HepG2 (cell line): ENCODE data around the gene CPXM1. TPM values are rescaled to one million over a fixed set of nuclear protein-coding genes. Genes with fewer than 3 reads are reported as not detected.

Source experiments
- ATAC-seq: fragments of 200-7000 bp; cut with Tn5 transposase; 3 replicates; pipeline ENCODE4 v1.9.1; 2020; ENCODE audit warnings: mild to moderate bottlenecking, moderate library complexity
- BruUV-seq: library from RNA; stranded (reverse); fragments of 400-500 nt; replicated peaks from 2 replicates; lab custom pipeline; 2021; lab: Mats Ljungman, UMichigan
- CTCF ChIA-PET: fragments of 300-600 bp; formaldehyde crosslinking; extraction: SDS; loops from one replicate; lab custom pipeline; 2021; ENCODE audit warnings: low total read pairs, inconsistent platforms, low intra/inter-chr PET ratio; lab: Yijun Ruan, JAX
- POLR2A ChIA-PET: fragments of 350-600 bp; sonication (Branson Sonifier 250); formaldehyde crosslinking; loops from one replicate; lab custom pipeline; 2020; ENCODE audit warnings: antibody characterized with exemption, inconsistent platforms; lab: Yijun Ruan, JAX
- DNase-seq: peaks from one replicate; pipeline ENCODE4 v3.0.0-alpha.2; 2015; ENCODE audit warnings: low spot score
- FAIRE-seq: peaks from 3 replicates; lab custom pipeline; 2011; peaks lifted over from hg19 to GRCh38; lab: Jason Lieb, UNC
- H2AFZ ChIP-seq: one replicate; pipeline ENCODE4 v1.6.1; 2011; ENCODE audit warnings: low read length, inconsistent platforms
- H3K27ac ChIP-seq: fragments of 300-600 bp; 3 replicates; pipeline ENCODE4 v1.8.0; 2011; ENCODE audit warnings: mixed run types, mild to moderate bottlenecking, mixed read lengths, low read length, inconsistent platforms; ENCODE audit not compliant: insufficient read depth; ENCODE audit errors: extremely low read length
- H3K27me3 ChIP-seq, 2 experiments: fragments of 200-600 bp in 1 of 2; 2 replicates in 1 of 2; 3 replicates in 1 of 2; pipeline versions ENCODE4 v1.6.0 to v1.8.0; 2011; ENCODE audit warnings: low read length in 2 of 2, mild to moderate bottlenecking in 2 of 2, moderate library complexity in 2 of 2, inconsistent platforms in 1 of 2; ENCODE audit not compliant: insufficient read depth in 2 of 2, control insufficient read depth in 1 of 2
- H3K36me3 ChIP-seq, 2 experiments: fragments of 200-600 bp in 1 of 2; replicated peaks in 1 of 2; 2 replicates in 1 of 2; 3 replicates in 1 of 2; pipeline versions ENCODE4 v1.5.1 to v1.8.0; 2011; ENCODE audit warnings: low read length in 2 of 2, inconsistent platforms in 1 of 2; ENCODE audit not compliant: insufficient read depth in 2 of 2, control insufficient read depth in 1 of 2
- H3K4me1 ChIP-seq: 2 replicates; pipeline ENCODE4 v1.5.1; 2012; ENCODE audit warnings: low read length, inconsistent platforms; ENCODE audit not compliant: insufficient read depth
- H3K4me2 ChIP-seq: 2 replicates; pipeline ENCODE4 v1.6.0; 2011; ENCODE audit warnings: low read depth, low read length, inconsistent platforms
- H3K4me3 ChIP-seq, 3 experiments: fragments of 200-600 bp in 1 of 3; sonication (generic), shearing (Covaris generic) in 1 of 3; replicated peaks in 1 of 3; 2 replicates each; pipeline ENCODE4 v1.5.1; 2011 to 2016; ENCODE audit warnings: low read length in 3 of 3, inconsistent platforms in 2 of 3, low read depth in 2 of 3, mild to moderate bottlenecking in 2 of 3, control low read depth in 1 of 3, mixed read lengths in 1 of 3; ENCODE audit not compliant: insufficient read depth in 1 of 3
- H3K79me2 ChIP-seq: one replicate; pipeline ENCODE4 v1.6.1; 2011; ENCODE audit warnings: low read length, inconsistent platforms; ENCODE audit not compliant: insufficient read depth
- H3K9ac ChIP-seq: 2 replicates; pipeline ENCODE4 v1.6.0; 2011; ENCODE audit warnings: mild to moderate bottlenecking, low read depth, low read length, inconsistent platforms; ENCODE audit not compliant: insufficient read depth
- H3K9me3 ChIP-seq: 2 replicates; pipeline ENCODE4 v1.5.1; 2012; ENCODE audit warnings: mild to moderate bottlenecking, low read length
- H4K20me1 ChIP-seq: 2 replicates; pipeline ENCODE4 v1.6.0; 2011; ENCODE audit warnings: inconsistent platforms, mild to moderate bottlenecking, low read length, moderate library complexity; ENCODE audit not compliant: insufficient read depth
- CREM ChIP-seq, 2 experiments: sonication (generic) in 1 of 2; formaldehyde crosslinking in 1 of 2; IDR thresholded peaks; 2 replicates each; pipeline versions ENCODE4 v1.4.0 to v1.6.1; 2016 to 2020; ENCODE audit warnings: antibody characterized with exemption in 1 of 2, mild to moderate bottlenecking in 1 of 2, missing genetic modification reagents in 1 of 2
- SUZ12 ChIP-seq: fragments of 150-350 bp; IDR thresholded peaks from 2 replicates; pipeline ENCODE4 v1.6.1; 2014; ENCODE audit warnings: low read depth, low read length
- TOE1 ChIP-seq: sonication (generic); formaldehyde crosslinking; IDR thresholded peaks from 2 replicates; pipeline ENCODE4 v1.4.0; 2020; ENCODE audit warnings: mild to moderate bottlenecking, missing genetic modification reagents
- ZNF549 ChIP-seq: sonication (generic); formaldehyde crosslinking; IDR thresholded peaks from 2 replicates; pipeline ENCODE4 v1.5.0; 2020; ENCODE audit warnings: missing genetic modification reagents
- ZNF598 ChIP-seq: sonication (generic); formaldehyde crosslinking; IDR thresholded peaks from 2 replicates; pipeline ENCODE4 v1.5.1; 2020; ENCODE audit warnings: mild to moderate bottlenecking, missing genetic modification reagents, borderline replicate concordance
- ZNF776 ChIP-seq: sonication (generic); formaldehyde crosslinking; IDR thresholded peaks from 2 replicates; pipeline ENCODE4 v1.4.0; 2020; ENCODE audit warnings: mild to moderate bottlenecking, missing genetic modification reagents
- ZNF878 ChIP-seq: sonication (generic); formaldehyde crosslinking; IDR thresholded peaks from 2 replicates; pipeline ENCODE4 v1.8.1; 2023; ENCODE audit warnings: mild to moderate bottlenecking, missing genetic modification reagents, moderate library complexity
- WGBS: methylation state at CpG from one replicate; pipeline ENCODE4 v1.1.6; 2017; ENCODE audit warnings: low lambda C conversion rate; 5-methylcytosine and 5-hydroxymethylcytosine counted together
- in situ Hi-C: cut with HindIII; loops from 2 replicates; pipeline ENCODE4 v1.10.0; 2017; ENCODE audit warnings: low pct_unique_long_range_greater_than_20kb; ENCODE audit not compliant: extremely low pct_ligation_motif_present
- intact Hi-C: fragments of 100-400 bp; cut with micrococcal nuclease; formaldehyde crosslinking; loops from one replicate; pipeline ENCODE4 v1.10.0; 2022; ENCODE audit not compliant: unreplicated experiment
- polyA plus RNA-seq, 8 experiments: library from polyadenylated mRNA; depleted of rRNA in 3 of 8; stranded (reverse) in 7 of 8; unstranded in 1 of 8; fragments of >200 nt; fragmentation: Illumina TruSeq in 4 of 8; extraction: Trizol in 4 of 8; gene quantifications; 2 replicates each; pipeline versions ENCODE4 v1.2.1 to v1.2.3, GENCODE V29; 2011 to 2016; ENCODE audit warnings: low read depth in 4 of 8, missing spikeins in 1 of 8, mixed read lengths in 1 of 8; ENCODE audit not compliant: insufficient read depth in 1 of 8
- total RNA-seq, 5 experiments: library from RNA; depleted of rRNA; stranded (reverse); fragments of >200 nt; fragmentation: Illumina TruSeq; extraction: Trizol; gene quantifications; 2 replicates each; pipeline ENCODE4 v1.2.3, GENCODE V29; 2016; ENCODE audit warnings: low read depth in 1 of 5
- TF ChIP-seq, protein P1 (sequence below): sonication (generic); formaldehyde crosslinking; IDR thresholded peaks from 2 replicates; pipeline ENCODE4 v1.4.0; 2020; ENCODE audit warnings: missing genetic modification reagents, borderline replicate concordance
- TF ChIP-seq, protein P2 (sequence below): sonication (generic); formaldehyde crosslinking; IDR thresholded peaks from 2 replicates; pipeline ENCODE4 v1.4.0; 2020; ENCODE audit warnings: missing genetic modification reagents, borderline replicate concordance
- TF ChIP-seq, protein P3 (sequence below): sonication (generic); formaldehyde crosslinking; IDR thresholded peaks from 2 replicates; pipeline ENCODE4 v1.4.0; 2020; ENCODE audit warnings: missing genetic modification reagents

The CPXM1 gene
- total and polyA plus RNA-seq, 2 of the 13 experiments (the other 11 are each of a cell fraction or from before 2014, with no cell fraction given), result 0.07 TPM; not detected in 1

DNA sequence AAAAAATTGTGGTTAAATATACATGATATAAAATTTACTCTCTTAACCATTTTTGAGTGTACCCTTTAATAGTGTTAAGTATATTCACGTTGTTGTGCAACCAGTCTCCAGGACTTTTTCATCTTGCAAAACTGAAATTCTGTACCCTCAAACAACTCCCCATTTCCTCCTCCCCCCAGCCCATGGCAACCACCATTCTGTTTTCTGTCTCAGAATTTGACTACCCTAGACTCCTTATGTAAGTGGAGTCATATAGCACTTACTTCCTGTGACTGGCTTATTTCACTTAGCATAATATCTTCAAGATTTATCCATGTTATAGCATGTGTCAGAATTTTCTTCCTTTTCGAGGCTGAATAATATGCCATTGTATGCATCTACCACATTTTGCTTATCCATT is 45.2 kb upstream of the CPXM1 start:
- ChIA-PET POLR2A (no interaction called here), CTCF (no interaction called here)
- TF ChIP-seq ZNF878 (CRISPR knock-in tag), result no peak
- TF ChIP-seq ZNF549 (CRISPR knock-in tag), result no peak
- TF ChIP-seq ZNF776, result no peak
- TF ChIP-seq TOE1 (CRISPR knock-in tag), result no peak
- in situ Hi-C loops (loop anchor here (10.0 kb wide), 1 partner anchor 91 kb away; no protein-coding TSS in a partner anchor), intact Hi-C loops (no loop called here)
- Histone ChIP-seq H3K79me2 (no peaks in the 10 kb centered on the region), H3K9me3 (no peaks in the 10 kb centered on the region), H3K9ac (no peak overlapping the region), H3K27ac (no peak overlapping the region), H3K4me3 (no peak overlapping the region), H3K4me1 (peaks cover 9% of the 10 kb centered on the region), H3K27me3 (no peaks in the 10 kb centered on the region; a peak in 1 of 5 replicates), H2AFZ (no peak overlapping the region), H4K20me1 (no peaks in the 10 kb centered on the region), H3K4me2 (no peak overlapping the region), H3K36me3 (no peaks in the 10 kb centered on the region)
- FAIRE-seq (no peak), DNase-seq (no peak), ATAC-seq (no peak)
- WGBS, result 82% methylated on average over 2 of the region's 2 CpGs
- BruUV-seq, result no TSS peak

DNA sequence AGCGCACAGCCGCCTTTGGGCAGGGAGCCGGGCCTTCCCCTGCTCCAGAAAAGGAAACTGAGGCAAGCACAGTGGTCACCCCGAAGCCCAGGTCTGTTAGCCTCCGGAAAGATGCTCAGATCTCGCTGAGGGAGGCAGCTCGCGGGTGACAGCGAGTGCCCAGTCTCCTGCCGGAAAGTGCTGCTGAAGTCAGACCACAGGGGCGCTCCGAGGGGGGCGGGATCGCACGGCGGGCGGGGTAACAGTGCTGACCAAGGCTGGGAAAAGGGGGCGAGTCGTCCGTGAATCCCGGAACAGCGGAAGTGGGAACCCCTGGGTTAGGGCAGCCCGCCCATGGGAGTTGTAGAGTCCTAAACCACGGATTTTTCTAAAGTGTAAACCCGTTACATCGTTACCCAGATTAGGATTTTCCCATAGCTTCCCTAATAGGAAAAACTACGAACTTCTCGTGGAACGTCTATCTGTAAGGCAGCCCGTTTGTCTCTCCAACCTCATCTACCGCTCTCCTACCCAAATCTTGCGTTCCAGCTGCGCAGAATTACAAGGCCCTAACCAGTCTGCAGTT is 40.6 kb upstream of the CPXM1 start:
- no peak for FAIRE-seq
- in situ Hi-C loops, result loop anchor here (10.0 kb wide), 1 partner anchor 86 kb away; no protein-coding TSS in a partner anchor
- POLR2A ChIA-PET, result interaction anchor here (0.6 to 1.9 kb wide), 10 partner anchors 8 to 205 kb away, joined by 3 to 12 read pairs (median 4); partner anchors contain the start of genes MRPS26 and PTPRA
- TF ChIP-seq CREM (IDR thresholded peaks at IDR 0.05) (0 out of 2 replicates have a peak, but pooled peaks have one; percentile 16), CREM (CRISPR knock-in tag; IDR thresholded peaks at IDR 0.05) (no peak), SUZ12 (no peak), ZNF598 (CRISPR knock-in tag) (no peak)
- TF ChIP-seq, protein P1, sequence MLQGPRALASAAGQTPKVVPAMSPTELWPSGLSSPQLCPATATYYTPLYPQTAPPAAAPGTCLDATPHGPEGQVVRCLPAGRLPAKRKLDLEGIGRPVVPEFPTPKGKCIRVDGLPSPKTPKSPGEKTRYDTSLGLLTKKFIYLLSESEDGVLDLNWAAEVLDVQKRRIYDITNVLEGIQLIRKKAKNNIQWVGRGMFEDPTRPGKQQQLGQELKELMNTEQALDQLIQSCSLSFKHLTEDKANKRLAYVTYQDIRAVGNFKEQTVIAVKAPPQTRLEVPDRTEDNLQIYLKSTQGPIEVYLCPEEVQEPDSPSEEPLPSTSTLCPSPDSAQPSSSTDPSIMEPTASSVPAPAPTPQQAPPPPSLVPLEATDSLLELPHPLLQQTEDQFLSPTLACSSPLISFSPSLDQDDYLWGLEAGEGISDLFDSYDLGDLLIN (CRISPR knock-in tag), result peak; percentile 81
- TF ChIP-seq, protein P2, sequence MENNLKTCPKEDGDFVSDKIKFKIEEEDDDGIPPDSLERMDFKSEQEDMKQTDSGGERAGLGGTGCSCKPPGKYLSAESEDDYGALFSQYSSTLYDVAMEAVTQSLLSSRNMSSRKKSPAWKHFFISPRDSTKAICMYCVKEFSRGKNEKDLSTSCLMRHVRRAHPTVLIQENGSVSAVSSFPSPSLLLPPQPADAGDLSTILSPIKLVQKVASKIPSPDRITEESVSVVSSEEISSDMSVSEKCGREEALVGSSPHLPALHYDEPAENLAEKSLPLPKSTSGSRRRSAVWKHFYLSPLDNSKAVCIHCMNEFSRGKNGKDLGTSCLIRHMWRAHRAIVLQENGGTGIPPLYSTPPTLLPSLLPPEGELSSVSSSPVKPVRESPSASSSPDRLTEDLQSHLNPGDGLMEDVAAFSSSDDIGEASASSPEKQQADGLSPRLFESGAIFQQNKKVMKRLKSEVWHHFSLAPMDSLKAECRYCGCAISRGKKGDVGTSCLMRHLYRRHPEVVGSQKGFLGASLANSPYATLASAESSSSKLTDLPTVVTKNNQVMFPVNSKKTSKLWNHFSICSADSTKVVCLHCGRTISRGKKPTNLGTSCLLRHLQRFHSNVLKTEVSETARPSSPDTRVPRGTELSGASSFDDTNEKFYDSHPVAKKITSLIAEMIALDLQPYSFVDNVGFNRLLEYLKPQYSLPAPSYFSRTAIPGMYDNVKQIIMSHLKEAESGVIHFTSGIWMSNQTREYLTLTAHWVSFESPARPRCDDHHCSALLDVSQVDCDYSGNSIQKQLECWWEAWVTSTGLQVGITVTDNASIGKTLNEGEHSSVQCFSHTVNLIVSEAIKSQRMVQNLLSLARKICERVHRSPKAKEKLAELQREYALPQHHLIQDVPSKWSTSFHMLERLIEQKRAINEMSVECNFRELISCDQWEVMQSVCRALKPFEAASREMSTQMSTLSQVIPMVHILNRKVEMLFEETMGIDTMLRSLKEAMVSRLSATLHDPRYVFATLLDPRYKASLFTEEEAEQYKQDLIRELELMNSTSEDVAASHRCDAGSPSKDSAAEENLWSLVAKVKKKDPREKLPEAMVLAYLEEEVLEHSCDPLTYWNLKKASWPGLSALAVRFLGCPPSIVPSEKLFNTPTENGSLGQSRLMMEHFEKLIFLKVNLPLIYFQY (CRISPR knock-in tag), result no peak
- TF ChIP-seq, protein P3, sequence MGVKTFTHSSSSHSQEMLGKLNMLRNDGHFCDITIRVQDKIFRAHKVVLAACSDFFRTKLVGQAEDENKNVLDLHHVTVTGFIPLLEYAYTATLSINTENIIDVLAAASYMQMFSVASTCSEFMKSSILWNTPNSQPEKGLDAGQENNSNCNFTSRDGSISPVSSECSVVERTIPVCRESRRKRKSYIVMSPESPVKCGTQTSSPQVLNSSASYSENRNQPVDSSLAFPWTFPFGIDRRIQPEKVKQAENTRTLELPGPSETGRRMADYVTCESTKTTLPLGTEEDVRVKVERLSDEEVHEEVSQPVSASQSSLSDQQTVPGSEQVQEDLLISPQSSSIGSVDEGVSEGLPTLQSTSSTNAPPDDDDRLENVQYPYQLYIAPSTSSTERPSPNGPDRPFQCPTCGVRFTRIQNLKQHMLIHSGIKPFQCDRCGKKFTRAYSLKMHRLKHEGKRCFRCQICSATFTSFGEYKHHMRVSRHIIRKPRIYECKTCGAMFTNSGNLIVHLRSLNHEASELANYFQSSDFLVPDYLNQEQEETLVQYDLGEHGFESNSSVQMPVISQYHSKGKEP, result no peak

More for the DNA sequence above, 40.6 kb upstream of the CPXM1 start:
- Histone ChIP-seq H2AFZ (peak overlapping the region; percentile 92), H3K9ac (peak overlapping the region; percentile 88), H3K27me3 (no peaks in the 10 kb centered on the region; a peak in 1 of 5 replicates), H3K27ac (peak overlapping the region; percentile 76), H3K79me2 (peaks cover 8% of the 10 kb centered on the region), H3K9me3 (no peaks in the 10 kb centered on the region), H3K4me1 (peaks cover 30% of the 10 kb centered on the region), H3K36me3 (peaks cover 4 to 11% of the 10 kb centered on the region in 2 experiments; a peak in 3 of 5 replicates), H3K4me3 (peak overlapping the region; percentile 71 to 97 (median 74)), H4K20me1 (no peaks in the 10 kb centered on the region), H3K4me2 (peak overlapping the region; percentile 77)
- CTCF ChIA-PET, result no interaction called here
- DNase-seq, result peak; percentile 66
- WGBS, result 3% methylated on average over 23 of the region's 33 CpGs
- intact Hi-C loops, result no loop called here
- TSS peak; percentile 86 for BruUV-seq
- ATAC-seq, result peak; percentile 87
